C4-2B (cell line): ENCODE results near the gene NFYC.

ENCODE experiments used
- H3K27ac ChIP-seq: fragments of 450-650 bp; 2 replicates; pipeline ENCODE4 v1.5.1; 2017
- CTCF ChIP-seq: fragments of 450-650 bp; conservative IDR thresholded peaks from 2 replicates; pipeline ENCODE4 v1.5.1; 2017; ENCODE audit warnings: mild to moderate bottlenecking
- ZFX ChIP-seq: fragments of 450-650 bp; IDR thresholded peaks from 2 replicates; pipeline ENCODE4 v1.6.1; 2017

NFYC gene

GRCh38 chr1:40758004-40758403 is 66.5 kb downstream of the NFYC start:
- H3K27ac ChIP-seq = no peak overlapping the region
- TF ChIP-seq ZFX (no peak), CTCF (no peak)

- TF ChIP-seq CTCF (no peak), ZFX (no peak)
These were observed 67.3 kb downstream of the NFYC start for GRCh38 chr1:40758578-40759343.

GRCh38 chr1:40760984-40761383 is 69.5 kb downstream of the NFYC start:
- no peak overlapping the region for H3K27ac ChIP-seq
- TF ChIP-seq ZFX = no peak
- no peak for TF ChIP-seq CTCF

More at GRCh38 chr1:40758578-40759343, 67.3 kb downstream of the NFYC start:
- H3K27ac ChIP-seq = no peak overlapping the region

- TF ChIP-seq CTCF (no peak), ZFX (no peak)
- H3K27ac ChIP-seq = no peak overlapping the region
These were observed 70.8 kb downstream of the NFYC start for GRCh38 chr1:40762144-40762923.

GRCh38 chr1:40763742-40764532 is 72.4 kb downstream of the NFYC start:
- no peak overlapping the region for H3K27ac ChIP-seq
- TF ChIP-seq ZFX (no peak), CTCF (no peak)

GRCh38 chr1:40764981-40765380 is 73.5 kb downstream of the NFYC start:
- H3K27ac ChIP-seq = no peak overlapping the region
- TF ChIP-seq ZFX = no peak
- TF ChIP-seq CTCF = no peak
